HTR-8/SVneo (cell line): Measurements from ENCODE around the gene GPR148.
"Not testable (repeated sequence)": the region's sequence is repeated elsewhere in the genome, so short reads cannot be mapped to it uniquely, and the experiment has no call there.

Experiments
- DNase-seq: peaks from one replicate; pipeline ENCODE4 v3.0.0; 2011; ENCODE audit warnings: low spot score, mixed read lengths; ENCODE audit not compliant: insufficient read length
- FAIRE-seq: peaks from 2 replicates; lab custom pipeline; 2011; peaks lifted over from hg19 to GRCh38; lab: Jason Lieb, UNC

Gene GPR148, protein sequence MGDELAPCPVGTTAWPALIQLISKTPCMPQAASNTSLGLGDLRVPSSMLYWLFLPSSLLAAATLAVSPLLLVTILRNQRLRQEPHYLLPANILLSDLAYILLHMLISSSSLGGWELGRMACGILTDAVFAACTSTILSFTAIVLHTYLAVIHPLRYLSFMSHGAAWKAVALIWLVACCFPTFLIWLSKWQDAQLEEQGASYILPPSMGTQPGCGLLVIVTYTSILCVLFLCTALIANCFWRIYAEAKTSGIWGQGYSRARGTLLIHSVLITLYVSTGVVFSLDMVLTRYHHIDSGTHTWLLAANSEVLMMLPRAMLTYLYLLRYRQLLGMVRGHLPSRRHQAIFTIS

DNA sequence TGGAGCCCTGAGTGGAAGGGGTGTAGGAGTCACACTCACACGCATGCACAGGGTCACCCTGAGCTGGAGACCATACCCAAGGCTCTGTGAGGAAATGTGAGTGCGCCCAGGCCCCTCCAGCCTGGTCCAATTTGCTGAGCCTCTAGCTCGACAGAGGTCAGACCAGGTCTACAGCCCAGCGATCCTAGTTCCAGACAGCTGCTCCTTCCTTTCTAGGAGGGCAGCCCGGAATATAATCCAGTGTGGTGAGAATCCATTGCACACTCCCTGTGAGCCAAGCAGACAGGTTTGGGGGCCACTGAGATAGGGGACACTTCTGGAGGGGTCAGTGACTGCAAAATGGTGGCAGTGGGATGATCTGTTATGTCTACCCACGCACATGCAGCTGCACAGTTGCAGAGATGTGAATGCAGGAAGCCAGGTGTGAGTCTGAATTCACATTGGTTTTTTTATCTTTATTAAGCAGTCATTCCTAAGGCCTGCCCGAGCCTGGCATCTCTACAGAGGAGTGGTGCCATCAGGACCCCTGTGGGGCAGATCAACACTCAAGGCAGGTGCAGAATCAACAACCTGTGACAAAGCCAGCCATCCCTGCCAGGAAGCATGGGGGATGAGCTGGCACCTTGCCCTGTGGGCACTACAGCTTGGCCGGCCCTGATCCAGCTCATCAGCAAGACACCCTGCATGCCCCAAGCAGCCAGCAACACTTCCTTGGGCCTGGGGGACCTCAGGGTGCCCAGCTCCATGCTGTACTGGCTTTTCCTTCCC is at the start of gene GPR148:
Gene GPR148, plus strand, starts transcription at position 522 of the 768 bp plus-strand sequence. Its CDS starts 82 bp downstream, at position 604.
- FAIRE-seq (no peak), DNase-seq (no peak)

DNA sequence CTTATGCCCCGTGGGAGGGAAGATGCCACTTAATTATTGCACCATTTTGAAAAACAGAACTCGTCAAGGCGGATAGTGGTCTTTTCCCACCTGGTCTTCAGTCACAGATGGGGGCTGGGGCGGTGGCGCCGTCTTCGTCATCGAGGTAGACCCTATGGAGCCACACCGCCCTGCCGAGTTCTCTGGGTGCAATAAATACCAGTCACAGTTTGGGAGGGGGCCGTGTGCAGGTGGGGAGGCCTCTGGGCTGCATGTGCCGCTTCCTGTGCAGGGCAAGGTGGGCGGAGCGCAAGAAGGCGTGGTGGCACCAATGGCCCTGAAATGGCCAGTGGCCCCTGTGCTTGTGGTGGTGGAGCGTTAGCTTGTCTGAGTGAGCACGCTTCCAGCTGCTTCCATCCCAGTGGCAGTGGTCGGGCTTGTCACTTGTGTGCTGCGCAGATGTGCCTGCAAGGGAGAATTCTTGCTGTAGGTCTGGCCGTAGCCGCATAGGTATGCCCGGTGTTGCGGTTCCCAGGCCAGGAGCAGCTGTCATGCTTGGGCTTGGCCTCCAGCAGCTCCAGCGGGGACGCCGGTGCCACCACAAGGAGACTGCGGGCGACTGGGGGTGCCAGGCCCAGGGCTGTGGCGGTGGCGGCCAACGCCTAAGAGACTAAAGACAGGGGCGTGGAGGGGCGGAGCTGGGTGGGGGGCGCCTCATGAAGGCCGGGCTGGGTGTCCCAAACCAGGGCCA is 36.7 kb upstream of the GPR148 start:
- FAIRE-seq, DNase-seq: not testable (repeated sequence)

GRCh38 chr2:130693474-130693873 is 35.4 kb upstream of the GPR148 start:
- DNase-seq, FAIRE-seq: not testable (repeated sequence)

GRCh38 chr2:130703250-130703649 is 25.6 kb upstream of the GPR148 start:
- FAIRE-seq, DNase-seq: not testable (repeated sequence)

GRCh38 chr2:130714795-130715194 is 14.1 kb upstream of the GPR148 start:
- DNase-seq, FAIRE-seq: not testable (repeated sequence)

- FAIRE-seq (no peak), DNase-seq (no peak)
Measured at GRCh38 chr2:130720036-130720435, 8.8 kb upstream of the GPR148 start.

DNA sequence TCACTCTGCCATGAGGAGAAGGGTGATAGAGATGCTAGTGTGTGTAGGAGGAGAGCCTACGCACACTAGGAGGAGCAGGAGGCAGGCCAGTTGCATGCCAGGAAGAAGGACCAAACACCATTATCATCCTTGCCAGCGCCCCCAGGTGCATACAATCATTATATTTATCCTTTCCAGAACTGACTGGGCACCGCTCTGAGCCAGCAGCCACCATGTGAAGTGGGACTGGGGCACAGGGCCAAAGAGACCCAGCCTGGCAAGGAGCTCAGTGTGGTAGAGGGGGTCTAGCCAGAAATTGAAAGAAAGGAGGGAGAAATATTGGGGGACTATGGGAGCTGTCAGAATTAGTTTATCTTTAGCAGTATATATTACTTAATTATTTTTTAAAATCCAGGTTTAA is 8.3 kb upstream of the GPR148 start:
- FAIRE-seq (no peak), DNase-seq (no peak)

- FAIRE-seq (peak; percentile 26), DNase-seq (no peak)
Measured at GRCh38 chr2:130724455-130724854, 4.4 kb upstream of the GPR148 start.

GRCh38 chr2:130726614-130727180 is 2.2 kb upstream of the GPR148 start:
- DNase-seq = no peak
- FAIRE-seq = no peak

- peak; percentile 82 for FAIRE-seq
- peak; percentile 48 for DNase-seq
Measured at GRCh38 chr2:130727286-130727924, 1.5 kb upstream of the GPR148 start.

DNA sequence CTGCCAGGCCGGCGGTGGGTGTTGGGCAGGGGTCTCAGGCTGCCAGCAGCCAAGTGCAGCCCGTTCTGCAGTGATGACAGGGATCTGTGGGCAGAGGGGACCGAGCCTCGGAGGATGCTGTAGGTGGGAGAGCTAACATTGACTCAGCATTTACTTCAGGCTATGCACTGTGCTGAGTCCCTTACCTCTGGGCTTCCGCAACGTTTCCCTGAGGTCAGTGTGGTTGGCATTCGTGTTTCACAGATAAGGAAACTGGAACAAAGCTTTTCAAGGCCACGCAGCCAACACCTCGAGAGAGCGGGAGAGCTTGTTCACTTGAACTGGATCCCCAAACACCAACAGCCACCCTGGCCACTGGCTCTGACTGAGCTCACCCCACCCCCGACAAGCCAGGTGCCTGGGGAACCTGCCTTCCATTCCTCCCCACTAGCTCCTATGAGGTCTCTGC is 839 bp upstream of the GPR148 start:
- no peak for FAIRE-seq

GRCh38 chr2:130729322-130730299 is 741 bp downstream of the GPR148 start:
- FAIRE-seq (no peak), DNase-seq (no peak)

More for the DNA sequence above, 839 bp upstream of the GPR148 start:
- DNase-seq = no peak

GRCh38 chr2:130732257-130732656 is 3.4 kb downstream of the GPR148 start:
- not testable (repeated sequence) for DNase-seq, FAIRE-seq

DNA sequence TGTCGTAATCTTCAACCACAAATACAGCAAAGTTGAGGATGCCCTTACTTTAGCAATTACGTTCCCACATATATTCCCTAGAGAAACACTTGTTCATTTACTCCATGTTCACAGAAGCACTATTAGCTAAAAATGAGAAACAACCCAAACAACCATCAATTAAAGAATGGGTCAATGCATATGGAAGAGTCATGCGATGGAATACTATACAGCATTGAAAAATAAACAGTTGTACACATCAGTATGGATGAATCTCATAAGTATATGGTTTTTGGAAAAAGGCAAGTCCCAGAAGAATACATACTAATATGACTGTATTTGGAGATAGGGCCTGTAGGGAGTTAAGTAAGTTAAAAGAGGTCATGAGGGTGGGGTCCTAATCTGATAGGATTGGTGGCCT is 6.3 kb downstream of the GPR148 start:
- no peak for DNase-seq
- FAIRE-seq = no peak

- FAIRE-seq = no peak
- DNase-seq = no peak
Measured at GRCh38 chr2:130736487-130736886, 7.6 kb downstream of the GPR148 start.

- no peak for DNase-seq
- no peak for FAIRE-seq
Measured at GRCh38 chr2:130737592-130737991, 8.7 kb downstream of the GPR148 start.

DNA sequence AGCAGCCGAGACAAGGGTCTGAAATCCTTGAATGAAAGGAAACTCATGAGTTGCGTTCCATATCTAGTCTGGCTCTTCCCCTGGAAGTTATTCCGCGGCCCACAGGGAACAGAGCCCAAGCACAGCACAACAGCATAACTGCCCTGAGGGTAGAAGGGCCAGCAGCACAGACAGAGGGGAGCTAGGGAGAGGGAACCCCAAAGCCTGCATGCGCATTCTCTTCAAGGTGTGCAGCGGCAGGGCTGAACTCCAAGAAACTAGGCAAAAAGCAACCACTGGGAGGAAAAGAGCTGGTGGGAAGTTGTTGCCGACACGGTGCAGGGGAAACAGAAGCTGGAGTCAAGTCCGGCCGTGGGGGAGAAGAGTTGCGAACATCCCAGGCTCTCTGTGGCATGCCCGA is 11.8 kb downstream of the GPR148 start:
- FAIRE-seq (no peak), DNase-seq (no peak)

DNA sequence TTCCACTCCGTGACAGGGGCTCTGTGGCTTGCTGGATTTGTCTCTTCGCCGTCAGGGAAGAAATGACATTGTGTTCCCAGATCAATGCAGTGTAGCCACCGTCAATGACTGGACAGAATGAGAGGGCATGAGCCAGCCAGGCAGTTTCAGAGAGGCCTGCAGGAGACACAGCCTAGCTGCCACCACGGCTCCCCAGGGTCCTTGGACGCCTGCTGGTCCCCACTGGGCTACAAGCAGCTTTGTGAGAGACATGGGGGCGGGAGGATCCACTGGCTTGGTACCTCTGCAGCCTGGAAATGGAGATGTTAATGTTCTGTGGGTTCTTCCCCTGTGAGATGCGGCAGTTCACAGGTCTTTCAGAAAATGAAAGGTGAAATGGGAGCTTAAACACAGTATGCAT is 14.4 kb downstream of the GPR148 start:
- no peak for FAIRE-seq
- no peak for DNase-seq
